NCI-H2196 treated with DMSO at 0.1 percent for 48 hours (cell line): ENCODE measurements around the gene SHB.
A peak's percentile ranks its signal among the peaks of the same experiment; 100 is the strongest.

Experiments used
- DNase-seq: peaks from one replicate; lab custom pipeline; 2025; ENCODE audit not compliant: unreplicated experiment; lab: John Stamatoyannopoulos, UW

Gene SHB

DNA sequence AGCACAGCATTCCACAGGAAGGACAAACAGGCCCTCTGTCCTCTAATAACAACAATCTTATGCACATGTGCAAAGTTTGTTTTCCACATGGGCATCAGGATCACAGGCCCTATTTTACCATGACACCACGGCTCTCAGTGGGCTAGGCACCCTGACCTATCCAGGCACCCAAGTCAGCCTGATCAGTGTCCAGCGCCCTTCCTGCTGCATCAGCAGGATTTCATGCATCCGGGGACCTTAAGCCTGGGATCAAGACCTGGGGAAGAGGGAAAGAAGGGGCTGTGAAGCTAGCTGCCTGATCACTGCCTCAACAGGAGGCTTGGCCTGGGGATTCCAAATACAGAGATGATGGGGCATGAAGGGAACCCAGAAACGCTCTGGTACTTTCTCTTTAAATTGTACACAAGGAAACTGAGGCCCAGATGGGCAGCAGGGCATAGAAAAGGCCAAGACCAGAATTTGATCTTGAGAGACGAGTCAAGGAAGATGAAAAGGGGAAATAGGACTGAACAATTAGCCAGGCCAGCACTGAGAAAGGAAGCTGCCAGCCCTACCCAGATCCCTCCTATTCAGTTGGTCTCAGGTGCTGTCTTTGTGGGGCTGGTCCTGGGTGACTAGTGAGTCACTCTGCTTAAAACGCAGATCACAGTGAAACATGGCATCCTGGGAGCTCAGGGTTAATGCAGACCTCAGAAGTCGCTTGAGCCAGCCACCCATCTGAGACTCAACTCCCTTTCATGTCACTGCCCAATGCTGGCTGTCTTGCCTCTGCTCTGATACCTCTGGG is 57.9 kb downstream of the SHB start:
- DNase-seq = no peak

DNA sequence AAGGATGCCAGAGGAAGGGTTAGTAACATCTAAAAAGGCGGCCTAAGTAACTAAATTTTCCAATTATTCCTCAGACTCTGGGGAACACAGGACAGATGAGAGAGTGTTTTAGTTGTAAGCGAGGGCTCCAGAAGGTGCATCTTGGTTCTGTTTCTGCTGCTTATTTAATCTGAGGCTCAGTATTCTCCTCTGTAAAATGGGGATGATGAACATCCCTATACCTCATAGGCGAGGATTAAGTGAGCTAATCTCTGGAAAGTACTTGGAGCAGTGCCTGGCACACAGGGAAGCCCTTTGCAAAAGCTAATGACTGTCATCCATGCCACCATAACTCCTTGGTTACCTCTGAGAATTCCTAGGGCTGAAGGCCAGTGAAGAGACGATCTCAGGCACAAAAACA is 59.0 kb downstream of the SHB start:
- no peak for DNase-seq

DNA sequence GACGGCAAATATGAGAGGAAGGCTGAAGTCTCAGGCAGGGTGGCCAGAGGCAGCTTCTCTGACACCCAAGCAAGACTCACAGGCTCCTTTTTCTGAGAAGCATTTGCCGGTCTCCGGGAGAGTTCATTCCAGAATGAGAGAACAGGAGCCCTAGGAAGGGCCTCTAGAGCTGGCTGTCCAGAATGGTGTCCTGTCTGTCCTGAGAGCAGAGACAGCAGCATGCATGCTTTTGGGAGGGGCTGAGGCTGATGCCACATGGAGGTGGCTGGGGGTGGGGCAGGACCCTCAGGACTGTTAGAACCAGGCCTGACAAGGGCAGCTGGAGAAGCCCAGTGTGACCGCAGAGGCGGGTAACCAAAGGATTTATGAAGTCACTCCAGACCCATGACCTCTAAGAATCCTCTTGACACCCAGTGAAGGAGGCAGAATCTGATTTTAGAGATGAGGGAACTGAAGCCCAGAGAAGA is 60.0 kb downstream of the SHB start:
- DNase-seq = no peak

DNA sequence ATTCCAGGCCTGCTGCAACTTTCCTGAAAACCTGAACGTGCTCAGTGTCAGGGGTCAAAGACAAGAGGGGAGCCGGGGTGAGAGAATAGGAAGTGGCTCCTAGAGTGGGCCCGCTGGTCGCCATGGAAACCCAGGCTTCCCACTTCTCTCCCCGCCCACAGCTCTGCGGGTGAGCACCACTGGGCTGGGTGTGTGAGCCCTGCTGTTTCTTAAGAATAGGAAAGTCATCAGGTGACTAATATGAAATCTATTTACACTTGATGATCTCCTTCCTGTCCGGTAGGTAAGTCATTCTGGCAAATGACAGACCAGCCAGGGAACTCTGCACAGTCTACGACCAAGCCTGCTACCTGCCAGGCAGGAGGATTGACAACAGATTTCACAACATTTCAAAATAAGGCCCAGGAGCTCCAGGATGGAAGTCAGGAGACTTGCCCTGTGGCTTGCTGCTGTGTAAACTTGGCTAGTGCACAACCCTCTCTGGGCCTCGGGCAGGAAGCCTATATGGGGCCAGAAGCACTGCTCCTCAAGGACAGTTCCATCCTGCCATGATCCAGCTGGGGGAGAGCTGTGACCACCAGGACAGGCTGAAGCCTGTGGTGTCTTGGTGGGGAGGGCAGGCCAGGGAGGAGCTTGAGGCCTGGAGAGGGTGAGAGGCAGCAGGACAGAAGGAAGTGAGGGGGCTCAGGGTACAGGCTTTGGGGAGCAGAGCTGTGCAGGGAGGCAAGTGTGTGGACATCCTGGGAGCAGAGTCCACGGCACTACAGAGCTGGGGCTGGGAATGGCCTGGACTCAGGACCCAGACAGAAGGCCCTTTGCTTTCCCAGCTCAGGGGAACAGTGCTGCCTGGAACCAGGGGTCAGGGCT is 60.6 kb downstream of the SHB start:
- DNase-seq = peak; percentile 24

DNA sequence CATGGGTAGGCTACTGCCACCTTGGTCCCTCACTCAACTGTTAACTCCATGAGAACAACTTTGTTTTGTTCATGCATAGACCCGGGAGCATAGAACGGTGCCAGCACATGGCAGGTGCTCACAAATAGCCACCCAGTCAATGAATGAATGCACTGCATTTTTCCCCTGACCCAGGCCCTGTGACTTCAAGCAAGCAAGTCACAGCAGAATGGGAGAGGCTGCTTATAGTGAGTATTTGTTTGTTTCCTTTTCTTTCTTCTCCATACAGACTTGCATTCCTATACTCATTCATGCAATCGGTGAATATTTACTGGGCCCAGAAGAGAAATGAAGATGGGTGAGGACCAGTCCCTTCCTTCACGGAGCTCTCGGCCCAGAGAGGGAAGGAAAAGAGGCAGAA is 62.0 kb downstream of the SHB start:
- DNase-seq = no peak

DNA sequence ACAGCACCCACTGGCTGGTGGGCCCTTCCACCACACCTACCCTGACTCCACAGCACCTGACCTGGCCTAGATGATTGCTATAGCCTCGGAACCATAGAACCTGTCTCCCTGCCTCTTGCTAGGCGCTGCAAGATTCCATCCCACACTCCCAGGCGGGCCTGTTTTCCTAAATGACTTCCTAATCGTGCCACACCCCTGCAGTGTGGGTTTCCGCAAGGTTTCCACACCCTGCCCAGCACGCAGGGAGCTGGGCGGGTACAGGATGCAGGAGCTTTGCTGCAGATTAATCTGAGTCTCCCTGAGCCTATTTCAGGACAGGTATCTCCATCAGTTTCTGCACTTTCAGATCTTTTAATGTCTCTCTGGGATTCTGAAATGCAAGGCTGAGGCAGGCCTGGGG is 62.9 kb downstream of the SHB start:
- no peak for DNase-seq

DNA sequence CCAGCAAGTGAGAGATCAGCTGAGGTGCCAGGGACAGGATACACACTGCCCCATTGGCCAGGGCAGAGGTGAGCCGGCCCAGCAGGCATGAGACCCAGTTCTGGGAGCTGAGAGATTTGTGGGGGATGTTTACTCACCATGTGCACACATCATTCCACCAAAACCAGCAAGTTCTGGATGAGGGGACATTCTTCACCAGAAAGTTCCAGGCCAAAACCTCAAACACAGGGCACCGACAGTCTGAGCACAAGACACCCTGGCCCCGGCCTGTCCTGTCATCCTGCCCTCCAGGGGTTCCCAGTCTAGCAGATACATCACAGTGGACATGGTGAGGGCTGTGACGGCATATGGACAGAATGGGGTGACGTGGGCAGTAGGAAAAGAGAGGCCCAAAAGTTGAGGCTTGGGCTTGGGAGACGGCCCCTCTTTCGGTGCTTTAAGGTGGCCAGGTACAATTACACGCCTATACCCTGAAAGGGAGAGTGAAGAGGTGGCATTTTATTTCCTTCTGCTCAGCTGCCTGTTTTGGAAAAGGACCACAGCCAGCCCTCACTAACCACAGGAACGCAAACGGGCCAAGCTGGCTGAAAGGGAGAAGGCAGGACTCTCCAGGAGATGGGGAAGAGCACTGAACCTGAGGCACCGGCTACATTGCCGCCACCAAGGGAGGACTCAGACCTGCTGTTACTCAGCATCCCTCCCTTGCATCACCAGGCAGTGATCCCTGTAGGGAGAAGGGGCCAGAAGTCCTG is 64.0 kb downstream of the SHB start:
- no peak for DNase-seq

DNA sequence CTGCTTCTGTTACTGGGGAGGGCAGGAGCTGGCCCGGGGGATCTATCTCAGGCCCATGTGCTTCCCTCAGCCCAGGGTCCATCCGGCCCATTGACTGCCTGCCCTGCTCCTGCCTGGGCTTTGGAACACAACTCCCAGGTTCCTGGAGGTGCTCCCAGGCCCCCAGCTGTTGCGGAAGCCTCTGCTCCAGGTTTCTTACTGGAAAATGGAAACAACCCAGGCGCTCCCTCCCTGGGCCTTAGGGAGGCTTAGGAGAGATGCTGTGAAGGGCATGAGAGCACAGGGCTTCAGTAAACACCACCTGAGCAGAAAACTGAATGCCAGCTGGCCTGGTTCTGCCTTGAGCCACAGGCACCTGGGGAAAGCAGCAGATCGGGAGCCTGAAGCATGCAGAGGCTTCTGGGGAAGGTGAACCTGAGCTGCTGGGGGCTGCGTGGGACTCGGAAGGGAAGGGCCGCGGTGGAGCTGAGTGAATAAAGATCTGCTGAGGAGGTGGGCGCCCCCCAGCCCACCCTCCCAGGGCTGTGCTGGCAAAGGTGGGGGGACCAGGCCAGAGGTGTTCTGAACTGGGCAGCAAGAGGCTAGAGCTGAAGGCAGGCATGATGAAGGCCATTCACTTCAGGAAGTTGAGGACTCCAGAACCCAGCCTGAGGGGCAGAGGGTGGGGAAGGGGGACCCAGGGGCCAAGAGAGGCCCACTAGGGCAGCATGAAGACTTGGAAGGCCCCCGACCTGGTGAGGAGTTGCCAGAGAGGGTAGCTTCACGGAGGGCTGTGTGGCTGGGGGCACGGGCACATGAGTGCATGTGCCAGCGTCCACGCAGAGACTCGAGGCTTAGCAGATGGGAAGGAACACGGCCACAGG is 64.8 kb downstream of the SHB start:
- no peak for DNase-seq

DNA sequence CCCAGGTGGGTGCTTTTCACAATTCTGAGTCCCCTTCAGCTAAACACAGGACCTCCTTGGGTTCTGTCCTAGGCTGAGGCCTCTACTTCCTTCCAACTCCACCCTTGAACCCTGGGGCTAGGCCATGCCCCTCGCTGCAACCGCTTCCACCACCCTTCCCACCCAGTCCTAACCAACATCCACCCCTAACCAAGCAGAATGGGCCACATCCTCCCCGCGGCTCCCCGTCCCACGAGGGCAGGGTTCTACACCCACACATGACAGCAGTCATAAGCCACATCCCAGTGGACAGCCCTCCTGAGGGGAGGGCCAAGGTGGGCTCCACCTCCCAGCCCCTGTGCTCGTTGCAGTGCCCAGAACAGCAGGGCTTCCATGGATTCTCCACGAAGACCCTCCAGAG is 65.8 kb downstream of the SHB start:
- DNase-seq = no peak

DNA sequence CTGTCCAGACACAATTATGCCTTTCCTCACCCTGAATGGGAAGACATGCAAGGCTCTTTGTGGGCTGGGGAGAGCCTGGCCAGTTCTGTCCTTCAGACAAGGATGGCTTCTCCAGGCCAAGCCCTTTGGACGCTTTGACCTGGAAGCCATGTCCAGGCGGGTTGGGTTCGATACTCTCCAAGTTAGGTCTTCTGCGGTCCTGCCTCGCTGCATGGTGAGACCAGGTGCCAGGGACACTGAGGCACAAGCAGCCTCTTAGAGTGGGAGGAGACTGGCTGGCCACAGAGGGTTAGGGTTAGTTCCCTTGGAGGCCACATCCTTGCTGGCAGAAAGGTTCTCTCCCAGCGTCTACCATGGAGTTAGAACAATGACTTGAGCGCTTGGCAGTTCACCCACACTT is 67.6 kb downstream of the SHB start:
- DNase-seq = no peak

DNA sequence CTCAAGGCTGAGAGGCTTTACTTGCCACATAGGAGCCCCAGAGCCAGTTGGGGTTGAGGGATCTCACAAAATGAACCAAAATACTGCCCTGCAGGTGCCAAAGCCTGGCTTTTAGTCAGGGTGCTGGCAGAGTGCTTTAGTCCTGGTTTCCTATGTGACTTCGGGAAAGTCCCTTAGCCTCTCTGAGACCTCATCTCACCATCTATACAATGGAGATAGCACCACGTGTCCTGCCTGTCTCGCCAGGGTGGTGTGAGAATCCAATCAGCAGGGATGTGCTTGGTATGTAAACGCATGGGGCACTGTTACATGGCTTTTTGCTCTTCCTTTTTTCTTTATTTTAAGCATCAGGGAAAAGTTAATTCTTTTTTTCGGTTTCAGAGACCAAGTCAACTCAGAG is 68.3 kb downstream of the SHB start:
- no peak for DNase-seq

DNA sequence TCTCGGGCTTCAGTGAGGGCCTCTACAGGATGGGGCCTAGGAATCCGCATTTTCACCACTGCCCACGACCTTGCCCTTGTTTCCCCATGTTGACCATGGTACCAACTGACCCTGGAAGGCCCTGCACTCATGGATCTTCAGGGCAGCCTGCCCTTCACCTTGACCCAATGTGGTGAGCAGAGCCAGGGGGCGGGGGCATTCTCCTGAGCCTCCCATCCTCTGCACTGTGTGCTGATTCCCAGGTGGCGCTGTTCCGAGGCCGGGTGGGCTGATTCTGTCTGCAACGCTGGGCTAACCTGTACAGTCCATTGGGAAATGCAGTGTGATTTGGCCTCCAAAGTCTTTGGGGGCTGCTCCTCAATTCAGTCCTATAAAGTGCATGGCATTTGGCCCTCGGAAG is 68.7 kb downstream of the SHB start:
- no peak for DNase-seq

DNA sequence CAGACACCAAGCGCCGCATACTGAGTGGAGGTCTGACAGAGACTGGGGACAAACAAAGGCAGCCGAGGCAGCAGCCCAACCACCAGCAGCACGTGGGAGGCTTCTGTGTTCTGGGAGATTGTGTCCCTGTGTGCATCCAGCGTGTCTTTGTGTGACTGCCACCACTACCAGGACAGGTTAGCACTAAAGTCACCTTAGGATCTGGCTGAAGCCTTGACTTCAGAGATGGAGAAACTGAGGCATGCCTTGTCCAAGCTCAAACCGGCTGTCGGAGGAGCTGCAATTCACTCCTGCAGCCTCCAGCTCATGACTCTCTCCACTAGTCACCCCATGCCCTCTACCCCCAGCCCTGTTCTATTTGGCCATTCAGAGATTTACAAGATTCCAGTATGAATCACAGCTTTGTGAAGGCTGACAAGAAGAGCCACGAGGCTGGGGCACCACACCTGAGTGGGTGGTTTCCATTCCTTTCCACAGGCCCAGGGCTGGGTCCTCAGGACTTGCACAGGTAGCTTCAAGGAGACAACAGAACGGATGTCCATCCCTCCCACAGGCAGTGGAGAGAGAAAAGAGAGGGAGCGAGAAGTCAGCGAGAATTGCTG is 69.3 kb downstream of the SHB start:
- DNase-seq = no peak

DNA sequence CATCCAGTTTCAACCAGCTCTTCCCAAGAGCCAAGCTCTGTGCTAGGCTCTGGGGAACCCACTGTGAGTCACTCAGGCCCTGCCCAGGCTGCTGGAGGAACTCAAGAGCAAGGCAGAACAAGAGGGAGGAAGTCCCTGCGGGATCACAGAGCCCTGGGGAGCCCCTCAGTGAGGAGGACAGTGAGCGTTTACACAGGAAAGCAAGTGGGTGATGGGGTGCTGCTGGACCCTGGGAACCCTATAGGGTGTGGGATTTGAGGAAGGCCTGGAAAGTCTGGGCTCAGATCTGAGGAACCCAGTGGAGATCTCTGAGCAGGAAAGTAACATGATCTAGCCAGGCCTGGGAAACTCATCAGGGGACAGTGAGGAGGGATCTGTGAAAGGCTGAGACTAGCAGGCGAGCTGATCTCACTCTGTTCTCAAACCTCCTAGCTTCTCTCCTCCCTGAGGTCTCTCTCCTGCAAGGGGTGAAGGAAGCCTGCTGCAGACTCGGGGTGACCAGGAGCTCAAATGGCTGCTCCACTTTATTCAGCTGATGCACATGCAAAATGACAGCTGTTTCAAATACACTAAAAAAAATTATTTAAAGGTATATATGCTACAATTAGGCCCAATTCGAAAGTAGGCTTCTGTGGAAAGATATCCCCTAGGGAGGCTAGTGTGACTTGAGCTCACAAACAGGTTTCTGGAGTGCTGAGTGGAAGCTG is 70.0 kb downstream of the SHB start:
- DNase-seq = no peak

DNA sequence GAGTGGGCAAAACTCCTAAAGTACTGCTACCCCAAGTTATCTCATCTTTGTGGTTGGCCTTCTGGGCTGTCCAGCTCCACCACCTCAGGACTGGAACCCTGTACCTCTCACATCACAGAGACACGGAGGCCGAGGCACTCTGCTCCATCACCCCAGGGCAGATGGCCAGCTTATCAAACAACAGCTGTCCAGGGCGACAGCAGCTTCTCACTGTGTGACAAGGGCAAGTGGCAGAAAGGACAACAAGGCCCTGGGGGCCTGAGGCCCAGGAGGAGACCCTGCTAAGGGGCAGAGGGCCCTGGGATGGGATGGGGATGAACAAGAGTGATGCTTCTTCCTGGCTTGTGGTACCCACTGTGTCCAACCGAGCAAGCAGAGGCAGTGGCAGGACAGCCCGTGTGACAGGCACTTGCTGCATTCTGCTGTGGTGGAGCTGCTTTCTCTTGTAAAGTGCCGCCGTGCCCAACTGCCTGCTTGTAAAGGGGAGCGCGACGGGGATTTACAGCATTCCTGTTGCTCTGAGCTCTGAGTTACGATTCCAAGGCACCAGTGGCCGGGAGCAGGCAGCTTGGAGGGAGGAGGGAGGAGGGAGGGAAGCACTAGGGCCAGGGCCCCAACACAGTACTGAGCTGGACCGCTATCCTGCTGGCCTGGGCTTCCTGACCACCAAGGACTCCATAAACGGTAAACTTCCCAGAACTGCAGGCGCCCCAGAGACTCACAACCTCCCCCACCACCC is 71.2 kb downstream of the SHB start:
- no peak for DNase-seq

DNA sequence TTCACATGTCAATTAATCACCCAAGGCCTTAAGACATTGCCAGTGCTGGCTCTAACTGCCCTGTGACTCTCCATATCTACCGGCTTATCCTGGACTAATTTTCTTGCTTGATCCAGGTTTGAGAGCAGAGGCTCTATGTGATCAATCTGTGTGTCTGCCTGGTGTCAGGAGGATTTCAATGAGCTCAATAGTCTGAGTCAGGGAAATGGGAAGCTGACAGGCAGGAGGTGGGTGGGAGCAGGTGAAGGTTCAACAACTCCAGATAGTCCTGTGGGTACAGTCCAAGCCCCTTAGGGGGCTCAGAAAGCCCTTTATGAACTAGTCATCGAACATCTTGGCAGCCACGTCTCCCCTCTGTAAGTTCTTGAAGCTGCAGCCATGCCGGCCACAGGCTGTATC is 72.2 kb downstream of the SHB start:
- no peak for DNase-seq

DNA sequence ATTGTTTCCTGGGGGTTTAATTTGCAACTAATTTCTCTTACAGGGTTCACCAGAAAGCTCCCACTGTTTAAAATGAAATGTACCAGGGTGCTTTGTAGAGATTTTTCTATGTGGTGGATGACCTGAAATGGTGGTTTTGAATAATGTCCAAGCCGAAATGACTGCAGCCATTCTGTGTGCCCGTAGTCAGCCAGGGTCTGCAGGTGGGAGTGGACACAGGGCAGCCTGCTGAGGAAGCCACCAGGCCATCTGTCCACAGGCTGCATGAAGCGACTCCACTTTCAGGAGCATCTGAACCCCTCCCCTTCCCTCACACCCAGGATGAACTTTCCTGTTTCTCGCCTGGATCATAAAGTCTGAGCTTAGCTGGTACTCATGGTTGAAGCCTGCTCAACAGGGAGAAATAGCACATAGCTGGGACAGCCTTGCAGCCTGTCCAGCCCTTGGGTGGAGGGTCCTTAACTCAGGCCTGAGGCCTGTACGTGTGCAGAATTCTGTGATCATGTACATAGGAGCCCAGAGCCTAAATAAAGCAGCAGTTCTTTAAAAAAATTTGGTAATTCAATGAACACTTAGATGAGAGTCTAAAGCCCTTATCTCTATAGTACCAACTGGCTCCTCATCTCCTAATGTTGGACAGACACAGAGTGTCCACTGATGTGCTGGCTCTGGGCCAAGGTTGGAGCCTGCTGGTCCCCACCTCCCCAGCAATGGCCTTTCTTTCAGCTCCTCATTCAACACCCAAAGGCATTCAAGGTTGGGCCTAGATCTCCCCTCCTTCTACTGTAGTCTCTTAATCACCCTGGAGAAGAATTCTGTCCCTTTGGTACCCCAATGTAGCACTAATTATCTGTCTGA is 72.8 kb downstream of the SHB start:
- no peak for DNase-seq

DNA sequence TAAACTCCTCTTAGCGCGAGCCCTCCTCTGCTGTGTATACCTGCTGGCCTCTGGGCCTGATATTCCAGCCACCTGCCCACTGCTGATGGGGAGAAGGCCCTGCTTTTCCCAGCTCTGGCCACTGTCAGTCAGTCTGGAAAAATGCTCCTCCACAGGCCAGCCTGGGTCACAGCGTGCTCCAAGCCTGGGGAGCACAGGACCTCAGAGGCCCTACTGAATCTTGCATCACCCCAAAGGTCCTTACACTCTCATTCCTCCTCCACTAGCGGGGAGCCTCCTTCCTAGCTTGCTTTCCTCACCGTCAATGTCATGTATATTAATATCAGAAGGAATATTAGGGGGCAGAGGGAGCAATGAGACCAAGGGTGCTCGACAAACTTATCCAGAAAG is 73.7 kb downstream of the SHB start:
- no peak for DNase-seq
